Endothelial cell of umbilical vein (primary cell): ENCODE data around the gene ITGAE.

Source experiments
- CTCF ChIP-seq, 2 donors: IDR thresholded peaks; 1 replicate in 1 of 2; 2 replicates in 1 of 2; pipeline ENCODE4 v1.5.1; 2011; ENCODE audit warnings: low read length in 2 of 2, mild to moderate bottlenecking in 2 of 2, moderate library complexity in 2 of 2, control low read depth in 1 of 2, inconsistent platforms in 1 of 2, low read depth in 1 of 2; ENCODE audit not compliant: insufficient read depth in 1 of 2; ENCODE audit errors: extremely low read depth in 1 of 2
- EZH2 ChIP-seq: IDR thresholded peaks from 2 replicates; pipeline ENCODE4 v1.6.1; 2012; ENCODE audit warnings: borderline replicate concordance, low read depth, mild to moderate bottlenecking, moderate library complexity, low read length, inconsistent platforms; ENCODE audit not compliant: severe bottlenecking
- POLR2A ChIP-seq: IDR thresholded peaks from 2 replicates; pipeline ENCODE4 v1.6.1; 2012; ENCODE audit warnings: low read depth, mild to moderate bottlenecking, control low read depth, low read length

- TF ChIP-seq CTCF (IDR thresholded peaks at IDR 0.05; ENCODE audit: extremely low read depth in 1 of 2, insufficient read depth in 1 of 2, low read depth in 1 of 2, low read length in 2 of 2) (no peak), POLR2A (no peak), EZH2 (no peak)
These were observed 12.8 kb downstream of the ITGAE start for GRCh38 chr17:3788200-3788599.
